Esophagus (tissue), 2 donors: ENCODE data around the gene IGSF5. TPM values are rescaled to one million over a fixed set of nuclear protein-coding genes. Genes with fewer than 3 reads are reported as not detected.

Experiments used
- H3K27ac ChIP-seq, 2 donors: one replicate each; pipeline ENCODE4 v1.5.1; 2013; ENCODE audit warnings: low read depth in 2 of 2, mild to moderate bottlenecking in 2 of 2, inconsistent platforms in 1 of 2, low read length in 1 of 2, moderate library complexity in 1 of 2
- H3K27me3 ChIP-seq, 2 donors: one replicate each; pipeline ENCODE4 v1.6.1; 2013; ENCODE audit warnings: low read length in 2 of 2, control low read depth in 1 of 2, mild to moderate bottlenecking in 1 of 2; ENCODE audit not compliant: insufficient read depth in 2 of 2, control insufficient read depth in 1 of 2
- H3K36me3 ChIP-seq, 2 donors: one replicate each; pipeline ENCODE4 v1.6.1; 2013; ENCODE audit warnings: low read length in 1 of 2; ENCODE audit not compliant: control insufficient read depth in 2 of 2, insufficient read depth in 2 of 2
- H3K4me1 ChIP-seq, 2 donors: one replicate each; pipeline ENCODE4 v1.6.1; 2013; ENCODE audit warnings: low read length in 1 of 2; ENCODE audit not compliant: control insufficient read depth in 2 of 2, insufficient read depth in 2 of 2
- H3K4me3 ChIP-seq, 2 donors: one replicate each; pipeline ENCODE4 v1.5.1; 2013; ENCODE audit warnings: low read length in 2 of 2, mild to moderate bottlenecking in 2 of 2, low read depth in 1 of 2, moderate library complexity in 1 of 2
- H3K9me3 ChIP-seq, 2 donors: one replicate each; pipeline ENCODE4 v1.6.1; 2013; ENCODE audit warnings: mild to moderate bottlenecking in 2 of 2, low read depth in 1 of 2, low read length in 1 of 2, moderate library complexity in 1 of 2; ENCODE audit not compliant: control insufficient read depth in 2 of 2, insufficient read depth in 1 of 2
- WGBS, 2 donors: extraction: QIAGEN DNeasy Blood & Tissue Kit; methylation state at CpG; one replicate each; pipeline ENCODE4 v1.1.7; 2013; 5-methylcytosine and 5-hydroxymethylcytosine counted together
- polyA plus RNA-seq, 2 donors: library from polyadenylated mRNA; stranded (reverse); fragments of 200-250 nt; gene quantifications; one replicate each; pipeline ENCODE4 v1.2.3, GENCODE V29; 2013
- donor health status: healthy with polysubstance abuse.
- donor health status: Bipolar disorder and iron deficiency.

Gene IGSF5
- polyA plus RNA-seq, 2 donors, result not detected

DNA sequence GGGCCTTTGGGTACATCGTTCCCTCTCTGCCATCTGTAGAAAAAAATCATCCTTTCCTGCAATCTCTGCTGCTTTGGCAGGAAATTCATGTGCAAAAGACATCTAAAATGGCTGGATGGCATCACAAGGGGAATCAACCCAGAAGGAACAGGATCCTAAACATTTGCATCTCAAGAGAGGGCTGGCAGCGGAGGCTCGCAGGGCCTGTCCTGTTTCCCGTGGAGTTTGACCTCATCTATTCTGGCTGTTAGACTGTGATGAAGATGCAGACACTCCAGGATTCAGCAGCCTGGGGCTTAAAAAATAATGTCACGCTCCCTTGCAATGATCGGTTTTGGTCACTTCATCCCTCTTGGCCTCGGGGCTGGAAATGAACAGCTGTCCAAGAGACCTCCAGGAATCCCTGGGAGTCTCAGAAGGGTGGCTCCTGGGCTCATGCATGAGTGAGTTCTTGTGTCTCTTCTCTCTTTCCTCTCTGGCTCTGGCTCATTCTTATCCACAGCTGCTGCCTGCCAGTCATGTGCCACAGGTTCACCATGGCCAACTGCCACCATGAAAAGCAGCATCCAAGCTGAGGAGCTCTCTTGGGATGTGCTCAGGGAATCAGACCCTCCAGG is 106.1 kb downstream of the IGSF5 start:
- no peak overlapping the region for H3K27ac ChIP-seq
- H3K9me3 ChIP-seq, result peaks cover 0 to 8% of the 10 kb centered on the region in 2 donors
- no peak overlapping the region for H3K4me3 ChIP-seq
- 79 to 87% methylated on average over 7 of the region's 7 CpGs for WGBS, 2 donors
- no peaks in the 10 kb centered on the region for H3K36me3 ChIP-seq
- H3K4me1 ChIP-seq, result no peaks in the 10 kb centered on the region
- H3K27me3 ChIP-seq, result no peaks in the 10 kb centered on the region

Other genes starting within 250 kb of the IGSF5 start
- under 1 TPM; 0.47 to 0.49 TPM for gene B3GALT5, start 132.2 kb upstream of the IGSF5 start, polyA plus RNA-seq
- 10 to 100 TPM; 28.9 to 42.3 TPM for gene PCP4, start 122.3 kb downstream of the IGSF5 start, polyA plus RNA-seq